CD14-positive monocyte (primary cell): Measurements from ENCODE around the gene F2RL3. TPM values are rescaled to one million over a fixed set of nuclear protein-coding genes. Genes with fewer than 3 reads are reported as not detected.
A peak's percentile ranks its signal among the peaks of the same experiment; 100 is the strongest.

Source experiments
- DNase-seq, 3 donors: peaks; one replicate each; pipeline ENCODE4 v3.0.0-alpha.2; 2011 to 2022
- H2AFZ ChIP-seq: 2 replicates; pipeline ENCODE4 v1.6.0; 2012; ENCODE audit warnings: mild to moderate bottlenecking, low read depth, low read length, inconsistent platforms; ENCODE audit not compliant: insufficient read depth, poor library complexity, severe bottlenecking
- H3K27ac ChIP-seq, 2 donors: 1 replicate in 1 of 2; 2 replicates in 1 of 2; pipeline ENCODE4 v1.5.1; 2012 to 2013; ENCODE audit warnings: low read length in 2 of 2, control low read depth in 1 of 2, inconsistent platforms in 1 of 2, low read depth in 1 of 2, mild to moderate bottlenecking in 1 of 2
- H3K27me3 ChIP-seq, 2 donors: one replicate each; pipeline versions ENCODE4 v1.6.0 to v1.6.1; 2011 to 2013; ENCODE audit warnings: low read length in 2 of 2; ENCODE audit not compliant: control insufficient read depth in 2 of 2, insufficient read depth in 2 of 2
- H3K36me3 ChIP-seq, 2 donors: replicated peaks in 1 of 2; 1 replicate in 1 of 2; 2 replicates in 1 of 2; pipeline versions ENCODE4 v1.5.1 to v1.6.1; 2012 to 2013; ENCODE audit warnings: low read length in 2 of 2, control low read depth in 1 of 2, inconsistent platforms in 1 of 2, mild to moderate bottlenecking in 1 of 2; ENCODE audit not compliant: insufficient read depth in 2 of 2, control insufficient read depth in 1 of 2
- H3K4me1 ChIP-seq, 2 donors: 1 replicate in 1 of 2; 2 replicates in 1 of 2; pipeline versions ENCODE4 v1.5.1 to v1.6.1; 2012 to 2013; ENCODE audit warnings: low read length in 2 of 2, control low read depth in 1 of 2, inconsistent platforms in 1 of 2, mild to moderate bottlenecking in 1 of 2, moderate library complexity in 1 of 2; ENCODE audit not compliant: insufficient read depth in 2 of 2, control insufficient read depth in 1 of 2
- H3K4me2 ChIP-seq: replicated peaks from 2 replicates; pipeline ENCODE3; 2012; ENCODE audit warnings: low read length, moderate library complexity, mild to moderate bottlenecking; ENCODE audit not compliant: poor library complexity, severe bottlenecking; ENCODE audit errors: extremely low read depth
- H3K4me3 ChIP-seq, 3 experiments: fragments of 200-600 bp in 1 of 3; sonication (generic) in 1 of 3; replicated peaks in 1 of 3; 1 replicate in 2 of 3; 2 replicates in 1 of 3; pipeline ENCODE4 v1.5.1; 2011 to 2013; ENCODE audit warnings: low read length in 3 of 3, mild to moderate bottlenecking in 3 of 3, control low read depth in 2 of 3, low read depth in 2 of 3, inconsistent platforms in 1 of 3, moderate library complexity in 1 of 3
- H3K79me2 ChIP-seq: 2 replicates; pipeline ENCODE4 v1.6.0; 2012; ENCODE audit warnings: mild to moderate bottlenecking, control low read depth, inconsistent platforms, low read length, moderate library complexity; ENCODE audit not compliant: insufficient read depth
- H3K9ac ChIP-seq: 2 replicates; pipeline ENCODE4 v1.6.0; 2017; ENCODE audit warnings: low read length, mild to moderate bottlenecking; ENCODE audit not compliant: insufficient read depth, poor library complexity, severe bottlenecking
- H3K9me3 ChIP-seq, 2 donors: replicated peaks in 1 of 2; 1 replicate in 1 of 2; 2 replicates in 1 of 2; pipeline versions ENCODE4 v1.5.1 to v1.6.1; 2012 to 2013; ENCODE audit warnings: low read length in 2 of 2, control low read depth in 1 of 2; ENCODE audit not compliant: control insufficient read depth in 1 of 2, insufficient read depth in 1 of 2
- H4K20me1 ChIP-seq: 2 replicates; pipeline ENCODE4 v1.6.0; 2012; ENCODE audit warnings: mild to moderate bottlenecking, low read length, control low read depth, moderate library complexity; ENCODE audit not compliant: insufficient read depth
- H3K27ac Mint-ChIP-seq, 7 donors: one replicate each; pipeline ENCODE4 v1.8.0; 2020; ENCODE audit warnings: mild to moderate bottlenecking in 7 of 7, mixed read lengths in 7 of 7, moderate library complexity in 6 of 7, inconsistent platforms in 2 of 7
- H3K27me3 Mint-ChIP-seq, 3 donors: one replicate each; pipeline ENCODE4 v1.8.0; 2021 to 2022; ENCODE audit warnings: low read depth in 3 of 3, mild to moderate bottlenecking in 3 of 3, mixed read lengths in 3 of 3, moderate library complexity in 3 of 3, inconsistent platforms in 1 of 3
- H3K36me3 Mint-ChIP-seq, 2 donors: one replicate each; pipeline ENCODE4 v1.8.0; 2020; ENCODE audit warnings: mixed read lengths in 2 of 2, inconsistent platforms in 1 of 2, mild to moderate bottlenecking in 1 of 2
- H3K4me1 Mint-ChIP-seq: one replicate; pipeline ENCODE4 v1.8.0; 2020; ENCODE audit warnings: mild to moderate bottlenecking, mixed read lengths
- H3K4me3 Mint-ChIP-seq, 2 donors: one replicate each; pipeline ENCODE4 v1.8.0; 2020; ENCODE audit warnings: mild to moderate bottlenecking in 2 of 2, mixed read lengths in 2 of 2, moderate library complexity in 1 of 2
- H3K9me3 Mint-ChIP-seq, 7 donors: one replicate each; pipeline ENCODE4 v1.8.0; 2020 to 2022; ENCODE audit warnings: mixed read lengths in 7 of 7, mild to moderate bottlenecking in 6 of 7, moderate library complexity in 6 of 7, inconsistent platforms in 2 of 7
- WGBS: methylation state at CpG from one replicate; pipeline ENCODE4 v1.1.5; 2013; ENCODE audit warnings: missing lambda C conversion rate; ENCODE audit not compliant: insufficient coverage; 5-methylcytosine and 5-hydroxymethylcytosine counted together
- intact Hi-C, 2 donors: fragments of 100-400 bp; cut with micrococcal nuclease; formaldehyde crosslinking; loops; one replicate each; pipeline versions ENCODE4 v1.15.0 to v1.15.1; 2023
- polyA plus RNA-seq, 3 donors: library from polyadenylated mRNA; depleted of rRNA in 1 of 3; unstranded in 2 of 3; stranded (reverse) in 1 of 3; fragments of 300-500 nt in 2 of 3; fragments of >200 nt in 1 of 3; fragmentation: Illumina TruSeq in 2 of 3; gene quantifications; 1 replicate in 2 of 3; 2 replicates in 1 of 3; pipeline ENCODE4 v1.2.3, GENCODE V29; 2012 to 2021
- TF ChIP-seq, protein P1 (sequence below): fragments of 200-600 bp; IDR thresholded peaks from one replicate; pipeline ENCODE4 v1.8.0; 2022; ENCODE audit warnings: antibody characterized with exemption, mild to moderate bottlenecking

F2RL3 gene
- polyA plus RNA-seq, 3 donors, result 0.05 TPM; not detected in 2

DNA sequence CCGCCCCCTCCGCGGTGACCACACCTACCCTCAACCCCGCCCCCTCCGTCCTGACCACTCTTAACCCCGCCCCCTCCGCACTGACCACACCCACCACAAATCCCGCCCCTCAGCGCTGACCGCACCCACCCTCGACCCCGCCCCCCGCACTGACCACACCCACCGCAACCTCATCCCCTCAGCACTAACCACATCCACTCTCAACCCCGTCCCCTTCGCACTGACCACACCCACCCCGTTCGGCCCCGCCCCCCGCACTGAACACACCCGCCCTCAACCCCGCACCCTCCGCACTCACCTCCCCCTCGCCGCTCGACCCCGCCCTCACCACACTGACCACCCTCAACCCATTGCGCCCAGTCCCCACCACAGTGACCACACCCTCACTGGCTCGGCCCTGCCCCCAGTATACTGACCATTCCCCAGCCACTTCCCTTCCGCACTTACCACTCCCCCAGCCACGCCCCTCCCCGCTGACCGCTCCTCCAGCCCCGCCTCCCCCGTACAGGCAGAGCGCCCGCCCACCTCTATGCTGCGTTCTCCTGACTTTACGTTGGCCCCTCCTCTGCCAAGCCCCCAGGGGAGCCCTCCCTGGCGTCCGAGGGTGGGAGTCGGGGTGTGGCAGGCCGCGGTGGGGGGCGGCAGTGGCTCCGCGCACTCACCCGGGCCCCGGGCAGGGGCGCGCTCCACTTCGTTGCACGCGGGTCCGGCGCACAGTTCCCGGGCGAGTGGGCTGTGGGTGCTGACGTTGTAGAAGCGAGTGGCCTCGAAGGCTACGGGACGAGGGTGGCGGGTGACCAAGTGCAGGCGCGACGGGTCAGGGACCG, 8.4 kb downstream of the F2RL3 start:
- no peaks in the 10 kb centered on the region for H4K20me1 ChIP-seq
- no peaks in the 10 kb centered on the region for H3K9me3 ChIP-seq
- peaks cover 13 to 21% of the 10 kb centered on the region in 2 donors for H3K36me3 Mint-ChIP-seq
- H3K4me1 Mint-ChIP-seq, result peaks cover 52% of the 10 kb centered on the region
- peaks cover 64 to 68% of the 10 kb centered on the region in 2 donors for H3K4me1 ChIP-seq
- H2AFZ ChIP-seq, result peak overlapping the region; percentile 88
- TF ChIP-seq, protein P1, sequence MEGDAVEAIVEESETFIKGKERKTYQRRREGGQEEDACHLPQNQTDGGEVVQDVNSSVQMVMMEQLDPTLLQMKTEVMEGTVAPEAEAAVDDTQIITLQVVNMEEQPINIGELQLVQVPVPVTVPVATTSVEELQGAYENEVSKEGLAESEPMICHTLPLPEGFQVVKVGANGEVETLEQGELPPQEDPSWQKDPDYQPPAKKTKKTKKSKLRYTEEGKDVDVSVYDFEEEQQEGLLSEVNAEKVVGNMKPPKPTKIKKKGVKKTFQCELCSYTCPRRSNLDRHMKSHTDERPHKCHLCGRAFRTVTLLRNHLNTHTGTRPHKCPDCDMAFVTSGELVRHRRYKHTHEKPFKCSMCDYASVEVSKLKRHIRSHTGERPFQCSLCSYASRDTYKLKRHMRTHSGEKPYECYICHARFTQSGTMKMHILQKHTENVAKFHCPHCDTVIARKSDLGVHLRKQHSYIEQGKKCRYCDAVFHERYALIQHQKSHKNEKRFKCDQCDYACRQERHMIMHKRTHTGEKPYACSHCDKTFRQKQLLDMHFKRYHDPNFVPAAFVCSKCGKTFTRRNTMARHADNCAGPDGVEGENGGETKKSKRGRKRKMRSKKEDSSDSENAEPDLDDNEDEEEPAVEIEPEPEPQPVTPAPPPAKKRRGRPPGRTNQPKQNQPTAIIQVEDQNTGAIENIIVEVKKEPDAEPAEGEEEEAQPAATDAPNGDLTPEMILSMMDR, result no peak
- peaks cover 0 to 33% of the 10 kb centered on the region in 2 donors for H3K27me3 ChIP-seq
- H3K36me3 ChIP-seq, result no peaks in the 10 kb centered on the region
- WGBS, result under 1% methylated on average over 43 of the region's 68 CpGs
- peak overlapping the region; percentile 66 to 71 for H3K4me3 Mint-ChIP-seq
- peaks cover 0 to 6% (median 2%) of the 10 kb centered on the region in 7 donors for H3K9me3 Mint-ChIP-seq
- DNase-seq, result peak; percentile 91 to 97 (median 97)
- H3K27me3 Mint-ChIP-seq, result peaks cover 28 to 54% (median 46%) of the 10 kb centered on the region in 3 donors
- intact Hi-C loops, result loop anchor here (2.0 to 5.0 kb wide), 2 partner anchors 65 to 118 kb away; no protein-coding TSS in a partner anchor
- H3K79me2 ChIP-seq, result no peaks in the 10 kb centered on the region
- peak overlapping the region; percentile 99 for H3K4me2 ChIP-seq
- H3K9ac ChIP-seq, result peak overlapping the region; percentile 72
- peak overlapping the region; percentile 36 to 76 (median 56) for H3K4me3 ChIP-seq
- peak overlapping the region in 6 of 7 donors; percentile 68 to 97 (median 84) for H3K27ac Mint-ChIP-seq
- H3K27ac ChIP-seq, result peak overlapping the region; percentile 46 to 79

DNA sequence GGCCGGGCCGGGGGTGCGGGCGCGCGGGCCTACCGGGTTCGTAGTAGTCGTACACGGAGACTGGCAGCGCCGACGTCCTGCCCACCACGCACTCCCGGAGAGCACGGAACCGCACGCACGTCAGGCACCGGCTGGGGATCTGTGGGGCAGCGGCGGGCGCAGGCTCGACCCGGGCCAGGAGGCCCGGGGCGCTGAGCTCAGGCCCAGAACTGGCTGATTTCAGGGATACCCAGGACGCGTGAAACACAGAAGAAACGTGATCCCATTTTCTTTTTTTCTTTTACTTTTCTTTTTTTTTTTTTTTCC, 9.0 kb downstream of the F2RL3 start:
- Histone ChIP-seq H3K4me3 (peak overlapping the region; percentile 36 to 76 (median 56)), H2AFZ (peak overlapping the region; percentile 88), H3K9ac (peak overlapping the region; percentile 72), H3K36me3 (no peaks in the 10 kb centered on the region), H3K9me3 (no peaks in the 10 kb centered on the region), H3K4me1 (peaks cover 64 to 67% of the 10 kb centered on the region in 2 donors), H3K4me2 (peak overlapping the region; percentile 78), H3K27me3 (peaks cover 0 to 27% of the 10 kb centered on the region in 2 donors), H4K20me1 (no peaks in the 10 kb centered on the region), H3K27ac (peak overlapping the region; percentile 46 to 79), H3K79me2 (no peaks in the 10 kb centered on the region)
- Mint-ChIP-seq H3K36me3 (peaks cover 13 to 17% of the 10 kb centered on the region in 2 donors), H3K4me1 (peaks cover 50% of the 10 kb centered on the region), H3K4me3 (peak overlapping the region; percentile 66 to 71), H3K27ac (peak overlapping the region in 5 of 7 donors; percentile 25 to 74 (median 54)), H3K9me3 (peaks cover 0 to 6% (median 2%) of the 10 kb centered on the region in 7 donors), H3K27me3 (peaks cover 24 to 48% (median 41%) of the 10 kb centered on the region in 3 donors)
- TF ChIP-seq, protein P1, result no peak
- intact Hi-C loops, result loop anchor here (2.0 to 5.0 kb wide), 2 partner anchors 66 to 119 kb away; no protein-coding TSS in a partner anchor
- WGBS, result 5% methylated on average over 30 of the region's 30 CpGs
- DNase-seq, result peak in 2 of 3 donors; percentile 39 to 71
